ENCODE data around the gene IZUMO4. TPM values are rescaled to one million over a fixed set of nuclear protein-coding genes. Genes with fewer than 3 reads are reported as not detected.

IZUMO4 gene
- total RNA-seq, 1 experiment from 2014 or later, result 285 TPM

GRCh38 chr19:2114218-2114617, 17.5 kb downstream of the IZUMO4 start:
- Histone ChIP-seq H3K79me2 (ENCODE audit: low read length) (no peaks in the 10 kb centered on the region), H3K27ac (ENCODE audit: low read length) (no peak overlapping the region), H3K9me2 (replicated peaks; ENCODE audit: insufficient read depth, low read length) (no peaks in the 10 kb centered on the region), H3K27me3 (ENCODE audit: low read length) (no peaks in the 10 kb centered on the region), H3K36me3 (ENCODE audit: insufficient read depth, low read length) (peaks cover 17% of the 10 kb centered on the region), H3K4me1 (ENCODE audit: low read length) (no peaks in the 10 kb centered on the region), H2AFZ (ENCODE audit: low read length) (no peak overlapping the region), H3K4me2 (ENCODE audit: low read depth, low read length, poor library complexity, severe bottlenecking) (no peak overlapping the region), H3K9ac (ENCODE audit: low read length) (no peak overlapping the region), H3K9me3 (ENCODE audit: low read length) (no peaks in the 10 kb centered on the region), H4K20me1 (ENCODE audit: insufficient read depth, low read depth, low read length) (no peaks in the 10 kb centered on the region), H3K4me3 (ENCODE audit: low read length) (no peak overlapping the region)
- no peak for DNase-seq

- Histone ChIP-seq H4K20me1 (ENCODE audit: insufficient read depth, low read depth, low read length) (no peaks in the 10 kb centered on the region), H3K4me3 (ENCODE audit: low read length) (no peak overlapping the region), H3K9me2 (replicated peaks; ENCODE audit: insufficient read depth, low read length) (no peaks in the 10 kb centered on the region), H3K27ac (ENCODE audit: low read length) (no peak overlapping the region), H3K27me3 (ENCODE audit: low read length) (no peaks in the 10 kb centered on the region), H3K9me3 (ENCODE audit: low read length) (no peaks in the 10 kb centered on the region), H3K4me2 (ENCODE audit: low read depth, low read length, poor library complexity, severe bottlenecking) (no peak overlapping the region), H3K36me3 (ENCODE audit: insufficient read depth, low read length) (peaks cover 17% of the 10 kb centered on the region), H3K79me2 (ENCODE audit: low read length) (no peaks in the 10 kb centered on the region), H2AFZ (ENCODE audit: low read length) (no peak overlapping the region), H3K9ac (ENCODE audit: low read length) (no peak overlapping the region), H3K4me1 (ENCODE audit: low read length) (no peaks in the 10 kb centered on the region)
- no peak for DNase-seq
These were observed 18.1 kb downstream of the IZUMO4 start for GRCh38 chr19:2114821-2115220.

GRCh38 chr19:2115324-2115723, 18.6 kb downstream of the IZUMO4 start:
- H3K36me3 ChIP-seq (ENCODE audit: insufficient read depth, low read length), result peaks cover 12% of the 10 kb centered on the region
- H3K4me1 ChIP-seq (ENCODE audit: low read length), result no peaks in the 10 kb centered on the region
- H3K79me2 ChIP-seq (ENCODE audit: low read length), result no peaks in the 10 kb centered on the region
- H3K4me3 ChIP-seq (ENCODE audit: low read length), result no peak overlapping the region
- no peak overlapping the region for H3K27ac ChIP-seq (ENCODE audit: low read length)
- no peaks in the 10 kb centered on the region for H3K9me2 ChIP-seq (replicated peaks; ENCODE audit: insufficient read depth, low read length)
- H3K27me3 ChIP-seq (ENCODE audit: low read length), result no peaks in the 10 kb centered on the region
- no peak overlapping the region for H2AFZ ChIP-seq (ENCODE audit: low read length)
- H4K20me1 ChIP-seq (ENCODE audit: insufficient read depth, low read depth, low read length), result no peaks in the 10 kb centered on the region
- no peaks in the 10 kb centered on the region for H3K9me3 ChIP-seq (ENCODE audit: low read length)
- no peak for DNase-seq
- H3K9ac ChIP-seq (ENCODE audit: low read length), result no peak overlapping the region
- no peak overlapping the region for H3K4me2 ChIP-seq (ENCODE audit: low read depth, low read length, poor library complexity, severe bottlenecking)

- no peaks in the 10 kb centered on the region for H3K4me1 ChIP-seq (ENCODE audit: low read length)
- H3K27ac ChIP-seq (ENCODE audit: low read length), result no peak overlapping the region
- no peak overlapping the region for H3K9ac ChIP-seq (ENCODE audit: low read length)
- no peak overlapping the region for H3K4me3 ChIP-seq (ENCODE audit: low read length)
- H3K9me3 ChIP-seq (ENCODE audit: low read length), result no peaks in the 10 kb centered on the region
- no peaks in the 10 kb centered on the region for H3K27me3 ChIP-seq (ENCODE audit: low read length)
- H3K79me2 ChIP-seq (ENCODE audit: low read length), result no peaks in the 10 kb centered on the region
- H2AFZ ChIP-seq (ENCODE audit: low read length), result no peak overlapping the region
- no peaks in the 10 kb centered on the region for H3K9me2 ChIP-seq (replicated peaks; ENCODE audit: insufficient read depth, low read length)
- no peaks in the 10 kb centered on the region for H4K20me1 ChIP-seq (ENCODE audit: insufficient read depth, low read depth, low read length)
- no peak overlapping the region for H3K4me2 ChIP-seq (ENCODE audit: low read depth, low read length, poor library complexity, severe bottlenecking)
- H3K36me3 ChIP-seq (ENCODE audit: insufficient read depth, low read length), result peaks cover 9% of the 10 kb centered on the region; the same call in 1 of the 2 replicates
- no peak for DNase-seq
These were observed 19.3 kb downstream of the IZUMO4 start for GRCh38 chr19:2115911-2116426.

- Histone ChIP-seq H3K9me2 (replicated peaks; ENCODE audit: insufficient read depth, low read length) (no peaks in the 10 kb centered on the region), H3K27me3 (ENCODE audit: low read length) (no peaks in the 10 kb centered on the region), H3K4me3 (ENCODE audit: low read length) (no peak overlapping the region), H3K4me2 (ENCODE audit: low read depth, low read length, poor library complexity, severe bottlenecking) (no peak overlapping the region), H3K9me3 (ENCODE audit: low read length) (no peaks in the 10 kb centered on the region), H3K9ac (ENCODE audit: low read length) (no peak overlapping the region), H3K27ac (ENCODE audit: low read length) (no peak overlapping the region), H3K4me1 (ENCODE audit: low read length) (no peaks in the 10 kb centered on the region), H3K79me2 (ENCODE audit: low read length) (no peaks in the 10 kb centered on the region), H3K36me3 (ENCODE audit: insufficient read depth, low read length) (peaks cover 12% of the 10 kb centered on the region), H2AFZ (ENCODE audit: low read length) (no peak overlapping the region), H4K20me1 (ENCODE audit: insufficient read depth, low read depth, low read length) (no peaks in the 10 kb centered on the region)
- DNase-seq, result no peak
These were observed 19.8 kb downstream of the IZUMO4 start for GRCh38 chr19:2116507-2116906.

GRCh38 chr19:2117215-2117960, 20.7 kb downstream of the IZUMO4 start:
- no peak overlapping the region for H3K4me2 ChIP-seq (ENCODE audit: low read depth, low read length, poor library complexity, severe bottlenecking)
- H4K20me1 ChIP-seq (ENCODE audit: insufficient read depth, low read depth, low read length), result no peaks in the 10 kb centered on the region
- no peak overlapping the region for H3K9ac ChIP-seq (ENCODE audit: low read length)
- no peak overlapping the region for H3K4me3 ChIP-seq (ENCODE audit: low read length)
- H3K9me2 ChIP-seq (replicated peaks; ENCODE audit: insufficient read depth, low read length), result no peaks in the 10 kb centered on the region
- no peak overlapping the region for H3K27ac ChIP-seq (ENCODE audit: low read length)
- peaks cover 8% of the 10 kb centered on the region; the same call in 1 of the 2 replicates for H3K36me3 ChIP-seq (ENCODE audit: insufficient read depth, low read length)
- H3K4me1 ChIP-seq (ENCODE audit: low read length), result no peaks in the 10 kb centered on the region
- no peaks in the 10 kb centered on the region for H3K79me2 ChIP-seq (ENCODE audit: low read length)
- DNase-seq, result no peak
- H3K9me3 ChIP-seq (ENCODE audit: low read length), result no peaks in the 10 kb centered on the region
- H2AFZ ChIP-seq (ENCODE audit: low read length), result no peak overlapping the region
- H3K27me3 ChIP-seq (ENCODE audit: low read length), result no peaks in the 10 kb centered on the region

- H3K4me1 ChIP-seq (ENCODE audit: low read length), result no peaks in the 10 kb centered on the region
- no peak overlapping the region for H3K9ac ChIP-seq (ENCODE audit: low read length)
- H2AFZ ChIP-seq (ENCODE audit: low read length), result no peak overlapping the region
- no peaks in the 10 kb centered on the region for H3K27me3 ChIP-seq (ENCODE audit: low read length)
- peaks cover 7% of the 10 kb centered on the region; the same call in 1 of the 2 replicates for H3K36me3 ChIP-seq (ENCODE audit: insufficient read depth, low read length)
- no peaks in the 10 kb centered on the region for H3K9me2 ChIP-seq (replicated peaks; ENCODE audit: insufficient read depth, low read length)
- no peaks in the 10 kb centered on the region for H3K9me3 ChIP-seq (ENCODE audit: low read length)
- no peaks in the 10 kb centered on the region for H3K79me2 ChIP-seq (ENCODE audit: low read length)
- H3K27ac ChIP-seq (ENCODE audit: low read length), result no peak overlapping the region
- no peak overlapping the region for H3K4me2 ChIP-seq (ENCODE audit: low read depth, low read length, poor library complexity, severe bottlenecking)
- no peaks in the 10 kb centered on the region for H4K20me1 ChIP-seq (ENCODE audit: insufficient read depth, low read depth, low read length)
- no peak overlapping the region for H3K4me3 ChIP-seq (ENCODE audit: low read length)
- DNase-seq, result no peak
These were observed 21.7 kb downstream of the IZUMO4 start for GRCh38 chr19:2118438-2118837.

GRCh38 chr19:2119921-2120785, 23.4 kb downstream of the IZUMO4 start:
- Histone ChIP-seq H3K4me3 (ENCODE audit: low read length) (no peak overlapping the region), H3K9ac (ENCODE audit: low read length) (no peak overlapping the region), H3K36me3 (ENCODE audit: insufficient read depth, low read length) (peaks cover 7% of the 10 kb centered on the region; the same call in 1 of the 2 replicates), H4K20me1 (ENCODE audit: insufficient read depth, low read depth, low read length) (no peaks in the 10 kb centered on the region), H3K4me1 (ENCODE audit: low read length) (no peaks in the 10 kb centered on the region), H3K27me3 (ENCODE audit: low read length) (no peaks in the 10 kb centered on the region), H2AFZ (ENCODE audit: low read length) (no peak overlapping the region), H3K79me2 (ENCODE audit: low read length) (no peaks in the 10 kb centered on the region), H3K9me2 (replicated peaks; ENCODE audit: insufficient read depth, low read length) (no peaks in the 10 kb centered on the region), H3K4me2 (ENCODE audit: low read depth, low read length, poor library complexity, severe bottlenecking) (no peak overlapping the region), H3K27ac (ENCODE audit: low read length) (no peak overlapping the region), H3K9me3 (ENCODE audit: low read length) (no peaks in the 10 kb centered on the region)
- no peak for DNase-seq

Measured in Karpas-422 (cell line).